MG63 (cell line): ENCODE measurements around the gene PPP1R12B. TPM values are rescaled to one million over a fixed set of nuclear protein-coding genes. Genes with fewer than 3 reads are reported as not detected.

Experiments used
- DNase-seq: peaks from one replicate; pipeline ENCODE4 v3.0.0-alpha.2; 2020
- H3K27me3 ChIP-seq: fragments of 250-450 bp; sonication (Bioruptor Pico); 2 replicates; pipeline ENCODE4 v1.5.1; 2020; ENCODE audit warnings: mild to moderate bottlenecking, moderate library complexity
- H3K36me3 ChIP-seq: fragments of 250-450 bp; sonication (Bioruptor Pico); 2 replicates; pipeline ENCODE4 v1.5.1; 2020; ENCODE audit warnings: mild to moderate bottlenecking, moderate library complexity
- H3K4me3 ChIP-seq: fragments of 250-450 bp; sonication (Bioruptor Pico); 2 replicates; pipeline ENCODE4 v1.5.1; 2020; ENCODE audit warnings: mild to moderate bottlenecking, moderate library complexity
- H3K9me3 ChIP-seq: fragments of 250-450 bp; sonication (Bioruptor Pico); 2 replicates; pipeline ENCODE4 v1.5.1; 2020; ENCODE audit warnings: mild to moderate bottlenecking, moderate library complexity
- total RNA-seq: library from RNA; depleted of rRNA; stranded (reverse); fragments of >200 nt; shearing (Covaris generic); gene quantifications from 2 replicates; pipeline ENCODE4 v1.2.3, GENCODE V29; 2014; ENCODE audit warnings: low replicate concordance; rRNA removed

The PPP1R12B gene, protein sequence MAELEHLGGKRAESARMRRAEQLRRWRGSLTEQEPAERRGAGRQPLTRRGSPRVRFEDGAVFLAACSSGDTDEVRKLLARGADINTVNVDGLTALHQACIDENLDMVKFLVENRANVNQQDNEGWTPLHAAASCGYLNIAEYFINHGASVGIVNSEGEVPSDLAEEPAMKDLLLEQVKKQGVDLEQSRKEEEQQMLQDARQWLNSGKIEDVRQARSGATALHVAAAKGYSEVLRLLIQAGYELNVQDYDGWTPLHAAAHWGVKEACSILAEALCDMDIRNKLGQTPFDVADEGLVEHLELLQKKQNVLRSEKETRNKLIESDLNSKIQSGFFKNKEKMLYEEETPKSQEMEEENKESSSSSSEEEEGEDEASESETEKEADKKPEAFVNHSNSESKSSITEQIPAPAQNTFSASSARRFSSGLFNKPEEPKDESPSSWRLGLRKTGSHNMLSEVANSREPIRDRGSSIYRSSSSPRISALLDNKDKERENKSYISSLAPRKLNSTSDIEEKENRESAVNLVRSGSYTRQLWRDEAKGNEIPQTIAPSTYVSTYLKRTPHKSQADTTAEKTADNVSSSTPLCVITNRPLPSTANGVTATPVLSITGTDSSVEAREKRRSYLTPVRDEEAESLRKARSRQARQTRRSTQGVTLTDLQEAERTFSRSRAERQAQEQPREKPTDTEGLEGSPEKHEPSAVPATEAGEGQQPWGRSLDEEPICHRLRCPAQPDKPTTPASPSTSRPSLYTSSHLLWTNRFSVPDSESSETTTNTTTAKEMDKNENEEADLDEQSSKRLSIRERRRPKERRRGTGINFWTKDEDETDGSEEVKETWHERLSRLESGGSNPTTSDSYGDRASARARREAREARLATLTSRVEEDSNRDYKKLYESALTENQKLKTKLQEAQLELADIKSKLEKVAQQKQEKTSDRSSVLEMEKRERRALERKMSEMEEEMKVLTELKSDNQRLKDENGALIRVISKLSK
- total RNA-seq: 15.4 and 20.3 TPM in 2 replicates

DNA sequence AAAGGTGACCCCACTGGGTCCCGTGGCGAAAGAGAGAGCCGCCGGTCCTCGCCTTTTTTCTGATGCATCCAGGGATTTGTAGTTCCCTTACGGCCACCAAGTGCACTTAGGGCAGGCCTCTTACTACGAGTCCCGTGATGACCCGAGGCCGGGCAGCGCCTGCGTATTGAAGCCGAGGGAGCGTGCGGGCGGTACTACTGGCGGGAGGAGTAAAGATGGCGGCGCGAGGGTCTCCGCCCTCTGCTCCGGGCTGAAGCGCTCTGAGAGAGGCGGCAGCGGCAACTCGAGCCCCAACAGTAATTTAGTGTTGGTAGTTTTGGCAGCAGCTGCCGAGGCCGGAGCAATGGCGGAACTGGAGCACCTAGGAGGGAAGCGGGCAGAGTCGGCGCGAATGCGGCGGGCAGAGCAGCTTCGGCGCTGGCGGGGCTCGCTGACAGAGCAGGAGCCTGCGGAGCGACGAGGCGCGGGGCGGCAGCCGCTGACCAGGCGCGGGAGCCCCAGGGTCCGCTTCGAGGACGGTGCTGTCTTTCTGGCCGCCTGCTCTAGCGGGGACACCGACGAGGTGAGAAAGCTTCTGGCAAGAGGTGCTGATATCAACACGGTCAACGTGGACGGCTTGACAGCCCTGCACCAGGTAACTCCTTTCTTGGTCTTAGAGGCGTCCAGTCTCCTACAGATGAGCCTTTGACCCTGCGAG lies at the start of gene PPP1R12B:
TSS of gene PPP1R12B (plus strand) at position 191 of the 697 bp plus-strand sequence. CDS start at position 344, 153 bp downstream.
- Histone ChIP-seq H3K36me3 (peaks cover 3% of the 10 kb centered on the region; the same call in 1 of the 2 replicates), H3K9me3 (no peaks in the 10 kb centered on the region), H3K27me3 (no peaks in the 10 kb centered on the region), H3K4me3 (peak within 1 kb of the TSS; percentile 95)
- DNase-seq: peak; percentile 99

DNA sequence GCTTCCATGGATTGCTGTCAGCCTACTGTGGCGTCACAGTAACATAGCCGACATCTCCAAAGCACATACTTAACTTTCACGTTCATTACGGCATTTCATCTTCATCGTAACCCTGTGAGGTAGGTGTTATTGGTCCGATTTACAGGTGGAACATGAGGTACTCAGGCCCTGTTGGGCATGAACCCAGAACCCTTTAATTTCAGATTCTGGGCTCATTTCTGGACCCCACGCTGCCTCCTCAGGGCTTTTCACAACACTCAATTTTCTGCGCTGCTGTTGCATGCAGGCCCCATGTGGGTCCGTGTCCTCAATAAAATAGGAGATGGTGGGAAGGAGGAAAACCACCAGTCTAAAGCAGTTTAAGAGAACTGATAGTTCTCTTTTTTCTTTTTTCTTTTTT lies 46.3 kb upstream of the PPP1R12B start:
- Histone ChIP-seq H3K36me3 (no peaks in the 10 kb centered on the region), H3K4me3 (no peak overlapping the region), H3K9me3 (no peaks in the 10 kb centered on the region), H3K27me3 (no peaks in the 10 kb centered on the region)
- DNase-seq: no peak

DNA sequence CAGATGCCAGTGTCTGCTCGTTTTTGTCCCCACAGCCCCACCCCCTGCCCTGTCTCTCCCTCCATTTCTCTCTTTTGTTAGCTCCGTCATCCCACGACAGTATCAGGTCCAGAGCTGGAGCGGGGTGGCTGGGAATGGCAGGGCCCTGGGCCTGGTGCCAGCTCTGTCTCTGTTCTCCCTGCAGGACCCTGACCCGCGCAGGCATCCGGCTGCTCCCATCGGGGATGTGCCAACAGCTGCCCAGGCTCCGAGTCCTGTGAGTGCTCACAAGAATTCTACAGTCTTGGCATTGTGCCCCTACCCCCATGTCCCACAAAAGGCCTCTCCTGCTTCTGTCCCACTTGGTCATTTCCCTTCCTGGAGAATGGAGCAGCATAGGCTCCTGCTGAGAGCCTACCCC lies 44.1 kb upstream of the PPP1R12B start:
- no peaks in the 10 kb centered on the region for H3K27me3 ChIP-seq
- no peak for DNase-seq
- H3K9me3 ChIP-seq: no peaks in the 10 kb centered on the region
- no peak overlapping the region for H3K4me3 ChIP-seq
- no peaks in the 10 kb centered on the region for H3K36me3 ChIP-seq

DNA sequence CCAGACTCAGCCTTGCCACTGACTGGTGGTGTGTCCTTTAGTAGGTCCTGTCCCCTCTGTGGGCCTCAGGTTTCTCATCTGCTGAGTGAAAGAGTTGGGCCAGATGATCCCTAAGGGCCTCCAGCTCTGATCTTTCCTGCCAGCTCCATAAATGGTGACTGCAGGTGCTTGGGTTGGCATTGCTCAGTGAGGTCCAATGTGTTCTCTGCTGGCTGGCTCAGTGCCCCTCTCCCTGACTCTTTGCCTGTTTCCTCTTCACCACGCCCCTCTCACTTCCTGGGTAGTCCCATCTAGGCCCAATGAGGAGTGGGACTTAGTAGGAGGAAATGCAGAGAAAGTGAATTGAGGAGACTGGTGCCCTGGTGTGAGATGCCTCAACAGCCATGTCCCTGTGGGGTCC lies 43.3 kb upstream of the PPP1R12B start:
- Histone ChIP-seq H3K27me3 (no peaks in the 10 kb centered on the region), H3K4me3 (no peak overlapping the region), H3K9me3 (no peaks in the 10 kb centered on the region), H3K36me3 (no peaks in the 10 kb centered on the region)
- DNase-seq: peak; percentile 22

DNA sequence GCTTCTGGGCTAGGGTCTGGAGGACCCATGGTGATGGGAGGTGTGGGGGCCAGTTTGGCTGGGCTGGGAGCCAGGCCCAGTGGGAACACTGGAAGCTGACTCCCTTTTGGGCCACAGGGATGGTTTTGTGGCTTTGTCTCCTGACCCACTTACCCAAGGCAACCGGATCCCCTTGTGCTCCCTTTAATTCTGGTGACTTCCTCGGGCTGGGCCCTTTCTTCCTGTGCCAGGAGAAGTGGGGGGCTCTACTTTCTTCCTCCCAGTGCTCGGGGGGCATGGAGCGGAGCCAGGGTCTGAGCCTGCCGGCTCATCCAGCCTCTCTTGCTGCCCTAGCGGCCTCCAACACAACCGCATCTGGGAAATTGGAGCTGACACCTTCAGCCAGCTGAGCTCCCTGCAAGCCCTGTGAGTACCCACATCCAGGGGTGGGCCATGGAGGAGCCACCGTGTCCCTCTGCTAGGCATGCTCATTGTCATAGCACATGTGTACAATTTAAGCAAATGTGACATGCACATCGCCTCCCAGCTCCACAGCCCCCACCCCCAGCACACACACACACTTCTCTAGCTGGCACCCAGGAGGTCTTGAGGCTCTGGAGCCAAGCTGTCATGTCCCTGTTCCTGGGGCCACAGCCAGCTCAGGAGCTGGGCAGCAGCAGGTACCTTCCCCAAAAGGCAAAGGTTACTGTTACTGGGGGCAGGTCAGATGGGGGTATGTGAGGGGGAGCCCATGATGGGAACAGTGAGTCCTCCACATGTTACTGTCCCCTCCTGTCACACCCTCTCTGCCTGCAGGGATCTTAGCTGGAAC lies 41.8 kb upstream of the PPP1R12B start:
- no peaks in the 10 kb centered on the region for H3K9me3 ChIP-seq
- DNase-seq: no peak
- H3K36me3 ChIP-seq: no peaks in the 10 kb centered on the region
- no peak overlapping the region for H3K4me3 ChIP-seq
- H3K27me3 ChIP-seq: no peaks in the 10 kb centered on the region

DNA sequence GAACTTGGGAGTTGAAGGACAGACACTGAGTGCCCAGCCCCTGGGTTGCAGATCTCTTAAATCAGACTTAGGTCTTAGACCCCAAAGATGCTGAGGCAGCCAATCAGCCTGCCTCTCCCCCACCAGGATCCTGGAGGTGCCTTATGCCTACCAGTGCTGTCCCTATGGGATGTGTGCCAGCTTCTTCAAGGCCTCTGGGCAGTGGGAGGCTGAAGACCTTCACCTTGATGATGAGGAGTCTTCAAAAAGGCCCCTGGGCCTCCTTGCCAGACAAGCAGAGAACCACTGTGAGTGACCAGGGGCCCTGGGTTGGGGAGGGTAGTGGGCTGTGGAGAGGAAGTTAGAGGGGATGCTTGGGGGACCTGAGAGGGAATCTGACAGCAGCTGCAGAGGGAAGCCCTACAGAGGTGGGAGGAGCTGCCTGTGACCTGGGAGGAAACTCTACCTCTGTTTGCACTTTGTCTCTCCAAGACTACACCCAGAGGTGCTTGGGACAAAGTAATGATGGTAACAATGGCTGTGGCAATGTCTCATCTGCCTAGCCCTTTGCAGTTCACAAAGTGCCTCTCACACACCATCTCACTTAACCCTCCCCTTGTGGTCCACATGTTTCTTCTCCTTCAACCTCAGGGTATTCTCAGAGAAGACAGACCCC lies 38.3 kb upstream of the PPP1R12B start:
- no peaks in the 10 kb centered on the region for H3K27me3 ChIP-seq
- no peak for DNase-seq
- H3K36me3 ChIP-seq: no peaks in the 10 kb centered on the region
- H3K9me3 ChIP-seq: no peaks in the 10 kb centered on the region
- H3K4me3 ChIP-seq: no peak overlapping the region

DNA sequence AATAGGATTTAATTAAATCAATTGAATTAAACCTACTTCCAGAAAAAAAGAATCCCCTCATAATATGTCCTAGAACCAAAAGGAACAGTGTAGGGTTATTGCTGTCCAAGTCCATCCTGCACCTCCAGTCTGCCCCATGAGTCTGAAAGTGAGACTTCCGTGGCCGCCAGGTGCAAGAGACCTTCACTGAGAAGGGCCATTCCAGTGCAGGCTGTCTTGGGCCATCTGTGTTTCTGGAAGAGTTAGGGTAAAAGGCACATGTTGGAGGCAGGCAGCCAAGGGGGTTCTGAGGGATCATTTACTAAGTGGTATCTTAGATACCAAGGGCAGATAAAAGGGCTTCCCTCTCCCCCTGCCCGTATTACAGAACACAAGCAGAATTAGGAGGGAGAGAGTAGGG lies 37.8 kb upstream of the PPP1R12B start:
- Histone ChIP-seq H3K4me3 (no peak overlapping the region), H3K27me3 (no peaks in the 10 kb centered on the region), H3K36me3 (no peaks in the 10 kb centered on the region), H3K9me3 (no peaks in the 10 kb centered on the region)
- DNase-seq: no peak

DNA sequence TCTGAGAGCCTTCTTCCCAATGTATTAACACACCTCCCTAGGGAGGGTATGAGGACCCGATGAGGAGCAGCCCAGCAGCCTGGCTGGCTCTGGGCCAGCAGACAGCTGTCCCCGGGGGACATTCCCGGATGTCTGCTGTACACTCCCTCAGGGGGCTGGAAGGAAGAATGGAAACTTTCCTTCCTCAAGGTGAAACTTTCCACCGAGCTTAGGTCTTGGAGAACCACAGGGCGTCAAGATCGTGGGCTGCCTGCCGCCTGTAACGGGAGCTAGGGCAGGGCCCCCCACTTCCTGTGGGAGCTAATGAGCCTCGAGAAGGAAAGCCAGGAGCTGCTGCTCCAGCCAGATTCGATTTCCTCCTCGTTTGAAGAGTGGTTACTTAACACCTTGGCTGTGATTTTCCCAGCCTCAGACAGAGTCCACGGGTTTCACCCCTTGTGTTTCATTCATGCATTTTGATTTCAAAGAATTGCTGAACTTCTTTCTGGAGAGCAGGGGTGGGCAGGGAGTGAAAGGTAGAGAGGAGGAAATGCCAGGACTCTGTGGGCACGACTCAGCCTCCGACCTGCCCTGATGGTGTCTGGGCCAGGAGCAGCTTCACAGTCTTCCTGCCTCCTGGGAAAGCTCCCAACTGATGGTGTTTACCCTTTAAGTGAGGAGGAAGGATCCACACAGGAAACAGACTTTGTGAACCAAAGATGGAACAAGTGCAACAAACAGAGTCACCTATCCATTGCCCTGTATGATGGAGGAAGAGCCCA lies 36.4 kb upstream of the PPP1R12B start:
- peak; percentile 55 for DNase-seq
- Histone ChIP-seq H3K27me3 (no peaks in the 10 kb centered on the region), H3K4me3 (no peak overlapping the region), H3K9me3 (no peaks in the 10 kb centered on the region), H3K36me3 (no peaks in the 10 kb centered on the region)

DNA sequence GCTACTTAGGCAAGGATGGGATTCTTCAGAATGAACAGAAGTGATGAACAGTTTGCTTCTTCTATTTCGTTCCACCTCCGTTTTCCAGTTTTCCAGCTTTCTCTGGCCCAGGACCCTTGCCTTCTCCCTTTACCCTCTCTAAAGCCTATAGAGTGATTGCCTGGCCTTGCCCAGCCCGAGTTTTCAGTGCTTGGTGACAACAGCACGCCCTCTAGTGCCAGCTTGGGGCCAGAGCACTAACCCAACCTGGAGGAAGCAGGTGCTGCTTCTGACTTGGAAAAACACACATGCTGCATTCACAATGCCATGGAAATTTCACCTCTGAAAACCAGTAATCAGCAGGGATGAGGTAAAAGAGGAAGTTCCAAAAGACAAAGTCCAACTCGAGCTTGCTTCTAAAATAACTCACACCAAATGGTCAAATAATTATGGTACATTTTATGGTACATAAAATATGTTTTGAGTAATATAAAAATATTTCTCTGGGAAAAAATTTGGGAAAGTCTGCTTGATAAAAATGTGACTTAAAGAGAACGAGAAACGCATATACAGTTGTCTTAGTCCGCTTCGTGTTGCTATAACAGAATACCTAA lies 32.8 kb upstream of the PPP1R12B start:
- no peak overlapping the region for H3K4me3 ChIP-seq
- H3K27me3 ChIP-seq: no peaks in the 10 kb centered on the region
- DNase-seq: peak; percentile 62
- H3K9me3 ChIP-seq: no peaks in the 10 kb centered on the region
- no peaks in the 10 kb centered on the region for H3K36me3 ChIP-seq

DNA sequence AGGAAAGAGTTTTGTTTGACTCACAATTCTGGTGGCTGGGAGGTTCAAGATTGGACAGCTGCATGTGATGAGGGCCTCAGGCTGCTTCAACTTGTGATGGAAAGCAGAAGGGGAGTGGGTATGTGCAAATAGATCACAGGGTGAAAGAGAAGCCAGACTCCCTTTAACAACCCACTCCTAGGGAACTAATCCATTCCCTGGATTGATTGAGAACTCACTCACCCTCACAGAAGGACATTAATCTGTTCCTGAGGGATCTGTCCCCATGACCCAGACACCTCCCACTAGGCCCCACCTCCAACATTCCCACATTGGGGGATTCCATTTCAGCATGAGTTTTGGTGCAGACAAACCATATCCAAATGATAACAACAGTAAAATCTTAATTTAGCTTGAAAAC lies 32.3 kb upstream of the PPP1R12B start:
- H3K27me3 ChIP-seq: no peaks in the 10 kb centered on the region
- no peak for DNase-seq
- no peaks in the 10 kb centered on the region for H3K36me3 ChIP-seq
- H3K4me3 ChIP-seq: no peak overlapping the region
- no peaks in the 10 kb centered on the region for H3K9me3 ChIP-seq

DNA sequence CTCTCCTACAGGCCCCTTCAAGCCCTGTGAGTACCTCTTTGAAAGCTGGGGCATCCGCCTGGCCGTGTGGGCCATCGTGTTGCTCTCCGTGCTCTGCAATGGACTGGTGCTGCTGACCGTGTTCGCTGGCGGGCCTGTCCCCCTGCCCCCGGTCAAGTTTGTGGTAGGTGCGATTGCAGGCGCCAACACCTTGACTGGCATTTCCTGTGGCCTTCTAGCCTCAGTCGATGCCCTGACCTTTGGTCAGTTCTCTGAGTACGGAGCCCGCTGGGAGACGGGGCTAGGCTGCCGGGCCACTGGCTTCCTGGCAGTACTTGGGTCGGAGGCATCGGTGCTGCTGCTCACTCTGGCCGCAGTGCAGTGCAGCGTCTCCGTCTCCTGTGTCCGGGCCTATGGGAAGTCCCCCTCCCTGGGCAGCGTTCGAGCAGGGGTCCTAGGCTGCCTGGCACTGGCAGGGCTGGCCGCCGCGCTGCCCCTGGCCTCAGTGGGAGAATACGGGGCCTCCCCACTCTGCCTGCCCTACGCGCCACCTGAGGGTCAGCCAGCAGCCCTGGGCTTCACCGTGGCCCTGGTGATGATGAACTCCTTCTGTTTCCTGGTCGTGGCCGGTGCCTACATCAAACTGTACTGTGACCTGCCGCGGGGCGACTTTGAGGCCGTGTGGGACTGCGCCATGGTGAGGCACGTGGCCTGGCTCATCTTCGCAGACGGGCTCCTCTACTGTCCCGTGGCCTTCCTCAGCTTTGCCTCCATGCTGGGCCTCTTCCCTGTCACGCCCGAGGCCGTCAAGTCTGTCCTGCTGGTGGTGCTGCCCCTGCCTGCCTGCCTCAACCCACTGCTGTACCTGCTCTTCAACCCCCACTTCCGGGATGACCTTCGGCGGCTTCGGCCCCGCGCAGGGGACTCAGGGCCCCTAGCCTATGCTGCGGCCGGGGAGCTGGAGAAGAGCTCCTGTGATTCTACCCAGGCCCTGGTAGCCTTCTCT lies 30.3 kb upstream of the PPP1R12B start:
- no peak for DNase-seq
- H3K4me3 ChIP-seq: no peak overlapping the region
- H3K9me3 ChIP-seq: no peaks in the 10 kb centered on the region
- H3K27me3 ChIP-seq: no peaks in the 10 kb centered on the region
- no peaks in the 10 kb centered on the region for H3K36me3 ChIP-seq

DNA sequence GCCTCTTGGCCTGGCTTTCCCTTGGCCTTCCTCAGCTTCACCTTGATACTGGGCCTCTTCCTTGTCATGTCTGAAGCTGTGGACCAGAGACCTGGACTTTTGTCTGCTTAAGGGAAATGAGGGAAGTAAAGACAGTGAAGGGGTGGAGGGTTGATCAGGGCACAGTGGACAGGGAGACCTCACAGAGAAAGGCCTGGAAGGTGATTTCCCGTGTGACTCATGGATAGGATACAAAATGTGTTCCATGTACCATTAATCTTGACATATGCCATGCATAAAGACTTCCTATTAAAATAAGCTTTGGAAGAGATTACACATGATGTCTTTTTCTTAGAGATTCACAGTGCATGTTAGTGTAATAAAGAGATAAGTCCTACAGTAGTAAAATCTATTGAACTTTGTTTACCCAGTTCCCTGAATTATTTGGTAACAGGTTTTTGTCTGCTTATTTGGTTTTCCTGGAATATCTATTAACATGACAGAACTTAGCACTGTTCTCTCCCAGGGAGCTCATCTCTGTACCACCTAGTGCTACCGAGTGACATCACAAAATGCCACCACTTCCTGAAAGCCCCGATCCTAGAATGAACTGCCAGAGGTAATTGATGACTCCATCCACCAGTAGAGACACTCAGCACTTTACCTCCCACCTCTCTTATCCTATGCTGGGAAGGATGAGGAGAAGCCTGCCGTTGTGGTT lies 29.0 kb upstream of the PPP1R12B start:
- no peaks in the 10 kb centered on the region for H3K27me3 ChIP-seq
- no peaks in the 10 kb centered on the region for H3K36me3 ChIP-seq
- H3K9me3 ChIP-seq: no peaks in the 10 kb centered on the region
- no peak for DNase-seq
- H3K4me3 ChIP-seq: no peak overlapping the region

DNA sequence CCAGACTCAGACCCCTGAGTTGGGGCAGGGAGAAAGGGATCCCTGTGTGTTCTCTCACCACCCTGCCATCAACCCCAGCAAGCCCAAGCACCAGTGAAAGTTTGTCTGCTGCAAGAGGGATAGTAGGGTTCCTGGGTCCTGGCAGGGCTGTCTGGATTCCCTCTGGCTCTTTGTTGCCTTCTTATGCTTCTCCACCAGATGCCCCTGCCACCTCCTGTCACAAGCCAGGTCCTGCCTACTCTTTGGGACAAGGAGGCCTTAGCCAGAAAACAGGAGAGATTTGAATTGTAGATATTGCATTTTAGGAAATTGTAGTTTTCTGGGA lies 28.5 kb upstream of the PPP1R12B start:
- Histone ChIP-seq H3K4me3 (no peak overlapping the region), H3K9me3 (no peaks in the 10 kb centered on the region), H3K27me3 (no peaks in the 10 kb centered on the region), H3K36me3 (no peaks in the 10 kb centered on the region)
- no peak for DNase-seq
